ENCODE results near the gene PDIK1L.
A peak's percentile ranks its signal among the peaks of the same experiment; 100 is the strongest.

PDIK1L gene

GRCh38 chr1:26169198-26169554 is 57.6 kb downstream of the PDIK1L start:
- no peak for DNase-seq (ENCODE audit: low read depth in 4 of 4, low spot score in 1 of 4)

- peak; percentile 71 to 86 (median 80) for DNase-seq (ENCODE audit: low read depth in 4 of 4, low spot score in 1 of 4)
Observed at GRCh38 chr1:26169669-26170471, 58.2 kb downstream of the PDIK1L start, which contains the start of gene ZNF593. ZNF593 (plus strand) TSS chr1:26169908; CDS start chr1:26169984, 76 bp downstream.

GRCh38 chr1:26170472-26170821 is 58.8 kb downstream of the PDIK1L start:
- no peak for DNase-seq (ENCODE audit: low read depth in 4 of 4, low spot score in 1 of 4)

GRCh38 chr1:26171084-26172072 is 59.8 kb downstream of the PDIK1L start, which contains the start of gene ZNF593OS:
ZNF593OS (minus strand) TSS chr1:26171832; CDS start chr1:26171661, 171 bp downstream.
- DNase-seq (ENCODE audit: low read depth in 4 of 4, low spot score in 1 of 4), result no peak

All from stimulated activated CD4-positive, alpha-beta T cell treated with anti-CD3 and anti-CD28 coated beads, Interleukin-1b, Interleukin-23, amount 100 ng/mL, for 24 hours (primary cell).